ENCODE measurements around the gene SEPTIN2. TPM values are rescaled to one million over a fixed set of nuclear protein-coding genes. Genes with fewer than 3 reads are reported as not detected.

Gene SEPTIN2
- total RNA-seq, 1 donor from 2014 or later: 460 TPM

GRCh38 chr2:241399941-241400922 lies 84.5 kb downstream of the SEPTIN2 start:
- no peak for TF ChIP-seq CTCF (IDR thresholded peaks at IDR 0.05; ENCODE audit: unreplicated experiment)
- DNase-seq (ENCODE audit: low spot score, unreplicated experiment): no peak
- H3K36me3 Mint-ChIP-seq (ENCODE audit: insufficient read depth): peaks cover 3% of the 10 kb centered on the region
- H3K4me3 Mint-ChIP-seq (ENCODE audit: low read depth): no peak overlapping the region
- H3K9me3 Mint-ChIP-seq (ENCODE audit: low read depth): no peaks in the 10 kb centered on the region
- H3K27ac Mint-ChIP-seq: peak overlapping the region; percentile 54
- H3K4me1 Mint-ChIP-seq (ENCODE audit: low read depth): peaks cover 6% of the 10 kb centered on the region
- no peaks in the 10 kb centered on the region for H3K27me3 Mint-ChIP-seq

Other genes starting within 250 kb of the SEPTIN2 start
- gene MTERF4, start 213.6 kb upstream of the SEPTIN2 start, total RNA-seq: 57.2 and 63.0 TPM in 2 replicates
- gene PASK, start 166.5 kb upstream of the SEPTIN2 start, total RNA-seq: 57.1 and 60.4 TPM in 2 replicates
- 46.5 and 49.9 TPM in 2 replicates for gene PPP1R7, start 165.5 kb upstream of the SEPTIN2 start, total RNA-seq
- 2.5 and 3.0 TPM in 2 replicates for gene ANO7, start 127.2 kb upstream of the SEPTIN2 start, total RNA-seq
- 388 and 399 TPM in 2 replicates for gene HDLBP, start 253 bp upstream of the SEPTIN2 start, total RNA-seq
- 63.6 and 67.0 TPM in 2 replicates for gene FARP2, start 40.4 kb downstream of the SEPTIN2 start, total RNA-seq
- 217 and 226 TPM in 2 replicates for gene STK25, start 192.7 kb downstream of the SEPTIN2 start, total RNA-seq
- gene BOK, start 242.8 kb downstream of the SEPTIN2 start, total RNA-seq: 8.0 and 10.2 TPM in 2 replicates